ENCODE results near the gene OR2A25. TPM values are rescaled to one million over a fixed set of nuclear protein-coding genes. Genes with fewer than 3 reads are reported as not detected.

Gene OR2A25
- polyA plus RNA-seq, 3 donors: not detected

DNA sequence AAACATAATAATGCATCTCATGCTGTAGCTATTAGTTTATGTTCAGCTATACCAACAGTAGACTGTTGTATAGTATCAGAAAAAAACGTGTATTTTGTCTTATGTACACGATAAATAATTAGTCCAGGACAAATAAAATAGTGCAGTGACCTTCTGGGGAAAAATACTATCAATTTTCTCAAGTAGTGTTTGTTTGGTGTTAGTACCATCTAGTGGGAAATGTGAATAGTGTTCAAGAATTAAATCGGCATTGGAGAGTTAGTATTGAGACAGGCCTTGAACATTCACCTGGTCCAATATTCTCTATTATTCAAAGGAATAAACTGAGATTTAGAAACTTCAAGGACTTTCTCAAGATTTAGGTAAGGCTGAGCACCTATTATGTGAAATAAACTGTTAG, 42.5 kb upstream of the OR2A25 start:
- no peak overlapping the region for H3K27ac ChIP-seq (ENCODE audit: low read depth in 1 of 2, low read length in 2 of 2)
- no peaks in the 10 kb centered on the region for H3K36me3 Mint-ChIP-seq
- H2AFZ ChIP-seq (ENCODE audit: insufficient read depth, low read depth, low read length, poor library complexity, severe bottlenecking): no peak overlapping the region
- peaks cover 0 to 2% (median 0%) of the 10 kb centered on the region in 3 donors for H3K27me3 Mint-ChIP-seq (ENCODE audit: low read depth in 3 of 3)
- no peak overlapping the region for H3K4me3 ChIP-seq (replicated peaks in 1 of 3; ENCODE audit: low read depth in 2 of 3, low read length in 3 of 3)
- H3K27ac Mint-ChIP-seq: no peak overlapping the region
- H3K27me3 ChIP-seq (ENCODE audit: control insufficient read depth in 2 of 2, insufficient read depth in 2 of 2, low read length in 2 of 2): no peaks in the 10 kb centered on the region
- no peaks in the 10 kb centered on the region for H3K79me2 ChIP-seq (ENCODE audit: insufficient read depth, low read length)
- no peak overlapping the region for H3K9ac ChIP-seq (ENCODE audit: insufficient read depth, low read length, poor library complexity, severe bottlenecking)
- no peaks in the 10 kb centered on the region for H3K36me3 ChIP-seq (replicated peaks in 1 of 2; ENCODE audit: control insufficient read depth in 1 of 2, insufficient read depth in 2 of 2, low read length in 2 of 2)
- no peaks in the 10 kb centered on the region for H3K9me3 Mint-ChIP-seq
- H3K4me1 ChIP-seq (ENCODE audit: control insufficient read depth in 1 of 2, insufficient read depth in 2 of 2, low read length in 2 of 2): no peaks in the 10 kb centered on the region
- no peaks in the 10 kb centered on the region for H4K20me1 ChIP-seq (ENCODE audit: insufficient read depth, low read length)
- TF ChIP-seq, protein P1, sequence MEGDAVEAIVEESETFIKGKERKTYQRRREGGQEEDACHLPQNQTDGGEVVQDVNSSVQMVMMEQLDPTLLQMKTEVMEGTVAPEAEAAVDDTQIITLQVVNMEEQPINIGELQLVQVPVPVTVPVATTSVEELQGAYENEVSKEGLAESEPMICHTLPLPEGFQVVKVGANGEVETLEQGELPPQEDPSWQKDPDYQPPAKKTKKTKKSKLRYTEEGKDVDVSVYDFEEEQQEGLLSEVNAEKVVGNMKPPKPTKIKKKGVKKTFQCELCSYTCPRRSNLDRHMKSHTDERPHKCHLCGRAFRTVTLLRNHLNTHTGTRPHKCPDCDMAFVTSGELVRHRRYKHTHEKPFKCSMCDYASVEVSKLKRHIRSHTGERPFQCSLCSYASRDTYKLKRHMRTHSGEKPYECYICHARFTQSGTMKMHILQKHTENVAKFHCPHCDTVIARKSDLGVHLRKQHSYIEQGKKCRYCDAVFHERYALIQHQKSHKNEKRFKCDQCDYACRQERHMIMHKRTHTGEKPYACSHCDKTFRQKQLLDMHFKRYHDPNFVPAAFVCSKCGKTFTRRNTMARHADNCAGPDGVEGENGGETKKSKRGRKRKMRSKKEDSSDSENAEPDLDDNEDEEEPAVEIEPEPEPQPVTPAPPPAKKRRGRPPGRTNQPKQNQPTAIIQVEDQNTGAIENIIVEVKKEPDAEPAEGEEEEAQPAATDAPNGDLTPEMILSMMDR (IDR thresholded peaks at IDR 0.05): no peak
- H3K4me1 Mint-ChIP-seq: peaks cover 8% of the 10 kb centered on the region
- WGBS (ENCODE audit: insufficient coverage): no CpG with 5 or more reads among the region's 3 CpGs
- no peaks in the 10 kb centered on the region for H3K9me3 ChIP-seq (replicated peaks in 1 of 2; ENCODE audit: control insufficient read depth in 1 of 2, insufficient read depth in 1 of 2, low read length in 2 of 2)
- intact Hi-C loops (cut with micrococcal nuclease): no loop called here
- no peak overlapping the region for H3K4me2 ChIP-seq (replicated peaks; ENCODE audit: extremely low read depth, low read length, poor library complexity, severe bottlenecking)
- DNase-seq: no peak
- no peak overlapping the region for H3K4me3 Mint-ChIP-seq

DNA sequence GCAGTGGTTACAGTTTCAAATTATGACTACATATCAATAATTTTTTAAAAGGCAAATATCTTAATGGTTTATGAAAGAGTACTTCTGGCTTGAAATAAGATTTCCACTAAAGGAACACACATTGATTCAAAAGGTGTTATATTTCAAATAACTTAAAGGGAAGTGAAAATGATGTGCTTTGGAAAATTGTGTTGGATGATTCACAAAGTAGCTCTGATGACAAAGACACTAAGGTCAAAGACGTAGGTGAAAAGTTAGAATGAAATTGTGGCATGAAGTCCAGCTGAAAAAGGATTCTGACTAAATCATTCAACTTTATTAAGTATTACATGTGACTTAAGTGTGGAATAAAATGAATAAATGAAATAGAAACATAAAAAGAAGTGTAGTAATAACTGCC, 41.6 kb upstream of the OR2A25 start:
- Mint-ChIP-seq H3K4me1 (peaks cover 8% of the 10 kb centered on the region), H3K9me3 (no peaks in the 10 kb centered on the region), H3K4me3 (no peak overlapping the region), H3K36me3 (no peaks in the 10 kb centered on the region), H3K27ac (no peak overlapping the region), H3K27me3 (ENCODE audit: low read depth in 3 of 3) (peaks cover 0 to 2% (median 0%) of the 10 kb centered on the region in 3 donors)
- no peaks in the 10 kb centered on the region for H3K79me2 ChIP-seq (ENCODE audit: insufficient read depth, low read length)
- no peak overlapping the region for H3K4me2 ChIP-seq (replicated peaks; ENCODE audit: extremely low read depth, low read length, poor library complexity, severe bottlenecking)
- H2AFZ ChIP-seq (ENCODE audit: insufficient read depth, low read depth, low read length, poor library complexity, severe bottlenecking): no peak overlapping the region
- TF ChIP-seq, protein P1 (IDR thresholded peaks at IDR 0.05): no peak
- H3K9ac ChIP-seq (ENCODE audit: insufficient read depth, low read length, poor library complexity, severe bottlenecking): no peak overlapping the region
- WGBS (ENCODE audit: insufficient coverage): no CpG with 5 or more reads among the region's 1 CpG
- no peaks in the 10 kb centered on the region for H3K27me3 ChIP-seq (ENCODE audit: control insufficient read depth in 2 of 2, insufficient read depth in 2 of 2, low read length in 2 of 2)
- H3K27ac ChIP-seq (ENCODE audit: low read depth in 1 of 2, low read length in 2 of 2): no peak overlapping the region
- no peaks in the 10 kb centered on the region for H3K4me1 ChIP-seq (ENCODE audit: control insufficient read depth in 1 of 2, insufficient read depth in 2 of 2, low read length in 2 of 2)
- no peaks in the 10 kb centered on the region for H3K36me3 ChIP-seq (replicated peaks in 1 of 2; ENCODE audit: control insufficient read depth in 1 of 2, insufficient read depth in 2 of 2, low read length in 2 of 2)
- no peaks in the 10 kb centered on the region for H4K20me1 ChIP-seq (ENCODE audit: insufficient read depth, low read length)
- H3K9me3 ChIP-seq (replicated peaks in 1 of 2; ENCODE audit: control insufficient read depth in 1 of 2, insufficient read depth in 1 of 2, low read length in 2 of 2): no peaks in the 10 kb centered on the region
- intact Hi-C loops (cut with micrococcal nuclease): no loop called here
- DNase-seq: no peak
- no peak overlapping the region for H3K4me3 ChIP-seq (replicated peaks in 1 of 3; ENCODE audit: low read depth in 2 of 3, low read length in 3 of 3)
